ENCODE measurements around the gene ATP6V1E1. TPM values are rescaled to one million over a fixed set of nuclear protein-coding genes. Genes with fewer than 3 reads are reported as not detected.
"Not testable (repeated sequence)": the region's sequence is repeated elsewhere in the genome, so short reads cannot be mapped to it uniquely, and the experiment has no call there.

ATP6V1E1 gene
- polyA plus RNA-seq, 1 of the 3 experiments (the other 2 are of a cell fraction) = 140 TPM

GRCh38 chr22:17638182-17638431, 9.6 kb upstream of the ATP6V1E1 start:
- no peak for DNase-seq
- WGBS (ENCODE audit: low lambda C conversion rate) = 3% methylated on average over 10 of the region's 10 CpGs
- POLR2A ChIA-PET = no interaction called here
- Histone ChIP-seq H3K9ac (peak overlapping the region; percentile 94), H3K36me3 (replicated peaks in 1 of 2; ENCODE audit: control insufficient read depth in 1 of 2, insufficient read depth in 2 of 2, low read length in 1 of 2) (peaks cover 0 to 10% of the 10 kb centered on the region in 2 experiments), H3K27me3 (ENCODE audit: insufficient read depth) (no peaks in the 10 kb centered on the region), H4K20me1 (ENCODE audit: insufficient read depth) (no peaks in the 10 kb centered on the region), H3K9me2 (no peaks in the 10 kb centered on the region), H3K27ac (ENCODE audit: low read depth in 2 of 2, low read length in 1 of 2) (peak overlapping the region; percentile 94 to 96), H3K9me3 (no peaks in the 10 kb centered on the region), H3K4me2 (peak overlapping the region; percentile 84), H3K4me1 (ENCODE audit: control insufficient read depth in 1 of 2, insufficient read depth in 2 of 2, low read depth in 1 of 2, low read length in 1 of 2) (peaks cover 7 to 10% of the 10 kb centered on the region in 2 experiments; a peak in 1 of 4 replicates), H3K79me2 (ENCODE audit: insufficient read depth) (peaks cover 44% of the 10 kb centered on the region), H2AFZ (ENCODE audit: low read depth) (peak overlapping the region; percentile 90), H3K4me3 (ENCODE audit: low read depth in 2 of 2, low read length in 1 of 2) (peak overlapping the region; percentile 62 to 93), H3F3A (replicated peaks; ENCODE audit: insufficient read depth) (peaks cover 50% of the 10 kb centered on the region)
- CTCF ChIA-PET = interaction anchor here (1.4 kb wide), 1 partner anchor 79 kb away, joined by 4 read pairs; no protein-coding TSS in a partner anchor
- TF ChIP-seq TCF12 (IDR thresholded peaks at IDR 0.05) (no peak), RCOR1 (IDR thresholded peaks at IDR 0.05; ENCODE audit: low read length) (no peak), TAF1 (IDR thresholded peaks at IDR 0.05; ENCODE audit: borderline replicate concordance, low read depth, low read length) (no peak), ZBTB33 (IDR thresholded peaks at IDR 0.05; ENCODE audit: borderline replicate concordance, low read depth) (no peak)

- TF ChIP-seq GATA2 (CRISPR knock-in tag; IDR thresholded peaks at IDR 0.05) (0 out of 2 replicates have a peak, but pooled peaks have one; percentile 12), MEF2A (IDR thresholded peaks at IDR 0.05; ENCODE audit: borderline replicate concordance, low read depth) (no peak)
- Histone ChIP-seq H2AFZ (ENCODE audit: low read depth) (peak overlapping the region; percentile 90), H3K4me2 (peak overlapping the region; percentile 84), H3K36me3 (replicated peaks in 1 of 2; ENCODE audit: control insufficient read depth in 1 of 2, insufficient read depth in 2 of 2, low read length in 1 of 2) (peaks cover 0 to 8% of the 10 kb centered on the region in 2 experiments), H3F3A (replicated peaks; ENCODE audit: insufficient read depth) (peaks cover 55% of the 10 kb centered on the region), H4K20me1 (ENCODE audit: insufficient read depth) (no peaks in the 10 kb centered on the region), H3K4me3 (ENCODE audit: low read depth in 2 of 2, low read length in 1 of 2) (peak overlapping the region; percentile 62 to 93), H3K4me1 (ENCODE audit: control insufficient read depth in 1 of 2, insufficient read depth in 2 of 2, low read depth in 1 of 2, low read length in 1 of 2) (peaks cover 7 to 14% of the 10 kb centered on the region in 2 experiments; a peak in 2 of 4 replicates), H3K9me2 (no peaks in the 10 kb centered on the region), H3K9me3 (no peaks in the 10 kb centered on the region), H3K27me3 (ENCODE audit: insufficient read depth) (no peaks in the 10 kb centered on the region), H3K27ac (ENCODE audit: low read depth in 2 of 2, low read length in 1 of 2) (peak overlapping the region; percentile 94 to 96), H3K9ac (peak overlapping the region; percentile 94), H3K79me2 (ENCODE audit: insufficient read depth) (peaks cover 39% of the 10 kb centered on the region)
- DNase-seq = no peak
- 60% methylated on average over 10 of the region's 10 CpGs for WGBS (ENCODE audit: low lambda C conversion rate)
- POLR2A ChIA-PET = no interaction called here
- CTCF ChIA-PET = no interaction called here
These were observed 9.1 kb upstream of the ATP6V1E1 start for GRCh38 chr22:17637490-17638181.

- 97% methylated on average over 10 of the region's 10 CpGs for WGBS (ENCODE audit: low lambda C conversion rate)
- H3K27me3 ChIP-seq (ENCODE audit: insufficient read depth); H3K9me3 ChIP-seq; H4K20me1 ChIP-seq (ENCODE audit: insufficient read depth); H3K4me3 ChIP-seq (ENCODE audit: low read depth in 2 of 2, low read length in 1 of 2); CTCF ChIA-PET; H2AFZ ChIP-seq (ENCODE audit: low read depth); H3K4me2 ChIP-seq; DNase-seq; H3K27ac ChIP-seq (ENCODE audit: low read depth in 2 of 2, low read length in 1 of 2); H3K36me3 ChIP-seq (replicated peaks in 1 of 2; ENCODE audit: control insufficient read depth in 1 of 2, insufficient read depth in 2 of 2, low read length in 1 of 2); H3K9ac ChIP-seq; H3K9me2 ChIP-seq: not testable (repeated sequence)
- H3F3A ChIP-seq (replicated peaks; ENCODE audit: insufficient read depth) = peaks cover 63% of the 10 kb centered on the region
- peaks cover 31% of the 10 kb centered on the region for H3K79me2 ChIP-seq (ENCODE audit: insufficient read depth)
- H3K4me1 ChIP-seq (ENCODE audit: control insufficient read depth in 1 of 2, insufficient read depth in 2 of 2, low read depth in 1 of 2, low read length in 1 of 2) = peaks cover 7 to 22% of the 10 kb centered on the region in 2 experiments; a peak in 2 of 4 replicates
- POLR2A ChIA-PET = interaction anchor here (0.7 kb wide), 1 partner anchor 341 kb away, joined by 6 read pairs; no protein-coding TSS in a partner anchor
These were observed 8.3 kb upstream of the ATP6V1E1 start for GRCh38 chr22:17636850-17637249.

All from SK-N-SH (cell line).